Ishikawa (cell line): Measurements from ENCODE around the gene HES6.

Experiments
- CEBPB ChIP-seq: IDR thresholded peaks from 2 replicates; pipeline ENCODE4 v1.6.1; 2012
- CREB1 ChIP-seq: IDR thresholded peaks from 2 replicates; pipeline ENCODE4 v1.6.1; 2012; ENCODE audit warnings: low read depth
- EGR1 ChIP-seq: IDR thresholded peaks from 2 replicates; pipeline ENCODE4 v1.6.1; 2012
- EP300 ChIP-seq: IDR thresholded peaks from 2 replicates; pipeline ENCODE4 v1.6.1; 2012; ENCODE audit warnings: borderline replicate concordance
- FOXM1 ChIP-seq: IDR thresholded peaks from 2 replicates; pipeline ENCODE4 v1.6.1; 2012; ENCODE audit warnings: low read depth, borderline replicate concordance
- NFIC ChIP-seq: IDR thresholded peaks from 2 replicates; pipeline ENCODE4 v1.6.1; 2012
- RAD21 ChIP-seq: IDR thresholded peaks from 2 replicates; pipeline ENCODE4 v1.6.1; 2012; ENCODE audit warnings: low read depth
- TAF1 ChIP-seq: IDR thresholded peaks from 2 replicates; pipeline ENCODE4 v1.6.1; 2012; ENCODE audit warnings: low read depth, mild to moderate bottlenecking
- TCF12 ChIP-seq: IDR thresholded peaks from 2 replicates; pipeline ENCODE4 v1.6.1; 2012; ENCODE audit warnings: low read depth
- TEAD4 ChIP-seq: IDR thresholded peaks from 2 replicates; pipeline ENCODE4 v1.6.1; 2012
- YY1 ChIP-seq: IDR thresholded peaks from 2 replicates; pipeline ENCODE4 v1.6.1; 2012; ENCODE audit warnings: low read depth
- ZBTB7A ChIP-seq: IDR thresholded peaks from 2 replicates; pipeline ENCODE4 v1.6.1; 2012; ENCODE audit warnings: low read depth
- TF ChIP-seq, protein P1 (sequence below): IDR thresholded peaks from 2 replicates; pipeline ENCODE4 v1.6.1; 2012; ENCODE audit warnings: low read depth, mild to moderate bottlenecking
- TF ChIP-seq, protein P2 (sequence below): IDR thresholded peaks from 2 replicates; pipeline ENCODE4 v1.6.1; 2012
- TF ChIP-seq, protein P3 (sequence below): IDR thresholded peaks from 2 replicates; pipeline ENCODE4 v1.6.1; 2012

Gene HES6

DNA sequence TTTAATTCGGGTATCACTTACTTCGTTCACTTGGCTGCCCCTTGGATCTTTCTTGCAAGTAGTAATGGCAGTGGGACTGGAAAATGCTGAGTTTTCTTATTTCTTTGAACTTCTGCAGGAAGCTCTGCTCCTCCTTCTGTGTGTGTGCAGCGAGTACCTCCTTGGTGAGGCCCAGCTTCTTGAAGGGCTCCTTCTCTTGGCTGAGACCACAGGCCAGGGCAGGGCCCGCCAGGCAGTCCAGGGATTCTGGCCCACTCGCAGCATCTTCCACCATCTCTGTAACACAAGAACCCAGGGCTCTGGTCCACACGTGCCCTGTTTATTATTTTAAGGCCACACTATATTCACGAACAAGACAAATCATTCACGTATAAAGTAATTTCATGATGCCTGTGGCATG, 15.8 kb upstream of the HES6 start:
- TF ChIP-seq, protein P1, sequence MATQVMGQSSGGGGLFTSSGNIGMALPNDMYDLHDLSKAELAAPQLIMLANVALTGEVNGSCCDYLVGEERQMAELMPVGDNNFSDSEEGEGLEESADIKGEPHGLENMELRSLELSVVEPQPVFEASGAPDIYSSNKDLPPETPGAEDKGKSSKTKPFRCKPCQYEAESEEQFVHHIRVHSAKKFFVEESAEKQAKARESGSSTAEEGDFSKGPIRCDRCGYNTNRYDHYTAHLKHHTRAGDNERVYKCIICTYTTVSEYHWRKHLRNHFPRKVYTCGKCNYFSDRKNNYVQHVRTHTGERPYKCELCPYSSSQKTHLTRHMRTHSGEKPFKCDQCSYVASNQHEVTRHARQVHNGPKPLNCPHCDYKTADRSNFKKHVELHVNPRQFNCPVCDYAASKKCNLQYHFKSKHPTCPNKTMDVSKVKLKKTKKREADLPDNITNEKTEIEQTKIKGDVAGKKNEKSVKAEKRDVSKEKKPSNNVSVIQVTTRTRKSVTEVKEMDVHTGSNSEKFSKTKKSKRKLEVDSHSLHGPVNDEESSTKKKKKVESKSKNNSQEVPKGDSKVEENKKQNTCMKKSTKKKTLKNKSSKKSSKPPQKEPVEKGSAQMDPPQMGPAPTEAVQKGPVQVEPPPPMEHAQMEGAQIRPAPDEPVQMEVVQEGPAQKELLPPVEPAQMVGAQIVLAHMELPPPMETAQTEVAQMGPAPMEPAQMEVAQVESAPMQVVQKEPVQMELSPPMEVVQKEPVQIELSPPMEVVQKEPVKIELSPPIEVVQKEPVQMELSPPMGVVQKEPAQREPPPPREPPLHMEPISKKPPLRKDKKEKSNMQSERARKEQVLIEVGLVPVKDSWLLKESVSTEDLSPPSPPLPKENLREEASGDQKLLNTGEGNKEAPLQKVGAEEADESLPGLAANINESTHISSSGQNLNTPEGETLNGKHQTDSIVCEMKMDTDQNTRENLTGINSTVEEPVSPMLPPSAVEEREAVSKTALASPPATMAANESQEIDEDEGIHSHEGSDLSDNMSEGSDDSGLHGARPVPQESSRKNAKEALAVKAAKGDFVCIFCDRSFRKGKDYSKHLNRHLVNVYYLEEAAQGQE = no peak
- TF ChIP-seq, protein P2, sequence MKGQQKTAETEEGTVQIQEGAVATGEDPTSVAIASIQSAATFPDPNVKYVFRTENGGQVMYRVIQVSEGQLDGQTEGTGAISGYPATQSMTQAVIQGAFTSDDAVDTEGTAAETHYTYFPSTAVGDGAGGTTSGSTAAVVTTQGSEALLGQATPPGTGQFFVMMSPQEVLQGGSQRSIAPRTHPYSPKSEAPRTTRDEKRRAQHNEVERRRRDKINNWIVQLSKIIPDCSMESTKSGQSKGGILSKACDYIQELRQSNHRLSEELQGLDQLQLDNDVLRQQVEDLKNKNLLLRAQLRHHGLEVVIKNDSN = no peak
- TF ChIP-seq ZBTB7A (no peak), CREB1 (no peak), YY1 (no peak), EP300 (no peak), TEAD4 (no peak)

DNA sequence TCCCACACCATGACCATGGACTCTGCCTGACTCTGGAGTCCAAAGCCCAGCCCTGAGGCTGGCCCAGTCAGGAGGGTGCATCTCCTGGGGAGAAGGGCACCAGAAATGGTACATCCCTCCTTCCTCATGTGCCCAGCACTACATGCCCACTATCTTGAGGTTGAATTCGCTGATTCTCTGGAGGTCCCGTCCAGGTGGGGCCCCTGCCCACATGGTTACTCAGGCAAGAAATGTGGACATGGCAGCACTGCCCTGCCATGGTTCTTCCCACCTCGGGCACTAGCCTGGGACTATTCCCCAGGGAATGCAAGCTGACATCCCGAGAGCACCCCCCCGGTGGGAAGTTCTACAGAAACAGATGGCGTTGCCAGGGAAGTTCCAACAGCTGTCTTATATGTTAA, 15.3 kb upstream of the HES6 start:
- TF ChIP-seq, protein P2 = no peak
- no peak for TF ChIP-seq CEBPB
- no peak for TF ChIP-seq FOXM1
- TF ChIP-seq, protein P3, sequence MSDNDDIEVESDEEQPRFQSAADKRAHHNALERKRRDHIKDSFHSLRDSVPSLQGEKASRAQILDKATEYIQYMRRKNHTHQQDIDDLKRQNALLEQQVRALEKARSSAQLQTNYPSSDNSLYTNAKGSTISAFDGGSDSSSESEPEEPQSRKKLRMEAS = no peak
- no peak for TF ChIP-seq EP300
- TF ChIP-seq, protein P1 = no peak

DNA sequence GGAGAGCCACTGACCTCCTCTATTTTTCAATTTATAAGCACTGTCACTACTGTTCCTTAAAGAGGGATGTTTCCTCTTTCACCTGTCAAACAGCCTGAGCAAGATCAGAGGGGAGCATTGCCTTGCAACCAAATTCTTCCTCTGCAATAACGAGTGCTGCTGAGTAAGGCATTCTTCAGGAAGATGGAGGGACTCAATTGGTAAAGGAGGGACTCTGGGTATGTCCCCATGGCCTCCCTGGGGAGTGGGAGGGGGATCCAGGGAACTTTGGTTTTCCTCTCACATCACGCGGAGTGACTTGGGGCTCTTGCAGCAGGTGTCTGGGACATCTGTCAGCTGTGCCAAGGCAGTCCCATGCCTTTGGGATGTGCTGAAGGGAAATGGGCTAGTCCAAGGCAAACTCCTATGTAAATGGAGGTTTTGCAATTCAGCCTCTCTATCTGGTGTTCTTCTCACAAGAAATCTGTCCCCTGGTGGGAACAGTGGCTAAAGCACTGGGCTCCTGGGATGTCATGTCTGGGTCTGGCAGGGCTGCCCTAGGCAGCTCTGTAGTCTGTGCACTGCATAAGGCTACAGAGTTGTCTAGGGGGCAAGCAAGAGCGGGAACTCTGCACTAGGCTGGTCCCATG, 14.4 kb upstream of the HES6 start:
- TF ChIP-seq NFIC = no peak
- TF ChIP-seq TCF12 = no peak
- TF ChIP-seq TAF1 = no peak
- TF ChIP-seq YY1 = no peak
- TF ChIP-seq, protein P2 = no peak

DNA sequence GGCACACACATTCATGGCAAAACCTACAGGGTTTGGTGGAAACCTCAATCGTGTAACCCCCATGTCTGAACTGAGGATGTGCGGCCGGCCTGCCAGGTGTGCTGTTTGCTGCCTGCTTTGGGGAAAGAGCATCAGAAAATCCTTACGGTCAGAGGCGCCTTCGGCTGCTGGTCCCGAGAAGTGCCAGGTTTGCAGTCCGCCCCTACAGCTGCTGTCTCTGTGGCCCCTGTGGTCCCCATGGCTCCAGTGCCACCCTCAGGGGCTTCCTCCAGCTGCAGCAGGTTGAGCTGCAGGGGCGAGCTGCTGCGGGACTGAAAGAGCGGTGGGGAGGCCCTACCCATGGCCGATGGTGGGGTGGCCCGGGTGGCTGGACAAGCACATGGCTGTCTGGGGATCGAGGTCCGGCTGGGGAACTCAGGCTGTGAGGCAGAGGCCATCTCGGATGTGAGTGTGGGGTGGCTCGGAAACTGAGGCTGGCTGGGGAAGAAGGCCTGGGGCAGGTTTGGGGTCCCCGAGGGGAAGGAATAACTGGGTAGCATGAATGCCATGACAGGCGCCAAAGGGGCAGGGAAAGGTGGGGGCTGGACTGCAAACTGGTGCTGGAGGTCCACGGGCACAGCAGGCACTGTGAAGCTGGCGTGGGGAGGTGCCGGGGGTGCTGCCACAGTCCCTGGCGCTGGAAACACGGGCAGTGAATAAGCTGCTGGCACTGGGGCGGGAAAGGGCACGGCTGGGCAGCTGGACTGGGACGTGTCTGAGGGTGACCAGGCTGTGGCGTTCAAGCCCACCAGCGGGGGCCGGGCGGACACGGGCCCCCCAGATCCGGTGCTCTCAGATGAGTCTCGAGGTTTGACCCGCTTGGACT, 13.2 kb upstream of the HES6 start:
- no peak for TF ChIP-seq NFIC
- no peak for TF ChIP-seq RAD21
- no peak for TF ChIP-seq EGR1
- TF ChIP-seq, protein P2 = no peak
- TF ChIP-seq CEBPB = no peak
- TF ChIP-seq CREB1 = no peak
- TF ChIP-seq TCF12 = no peak
- TF ChIP-seq EP300 = no peak

DNA sequence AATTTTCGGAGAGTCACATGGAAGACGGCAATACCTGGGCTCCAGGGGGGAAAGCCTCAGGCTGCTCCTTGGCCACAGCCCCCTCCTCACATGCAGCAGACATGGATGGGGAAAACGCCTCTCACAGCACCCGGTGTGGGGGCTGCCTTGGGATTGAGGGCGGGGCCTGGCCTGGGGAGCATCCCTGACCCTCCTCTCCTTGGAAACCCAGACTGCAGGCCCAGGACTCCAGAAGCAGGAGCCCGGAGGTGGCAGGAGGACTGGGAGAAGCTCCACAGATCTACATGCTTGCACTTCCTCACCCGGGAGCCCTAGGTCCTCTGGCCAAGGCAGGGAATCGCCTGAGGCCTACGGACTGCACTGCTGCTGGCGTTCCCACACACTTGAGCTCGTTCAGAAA, 12.1 kb upstream of the HES6 start:
- no peak for TF ChIP-seq CREB1
- TF ChIP-seq RAD21 = no peak
- no peak for TF ChIP-seq CEBPB
- no peak for TF ChIP-seq TEAD4
- TF ChIP-seq, protein P1 = no peak
- no peak for TF ChIP-seq EP300
- no peak for TF ChIP-seq YY1
- TF ChIP-seq FOXM1 = no peak
- TF ChIP-seq TAF1 = no peak
- no peak for TF ChIP-seq EGR1
- TF ChIP-seq NFIC = no peak
- TF ChIP-seq, protein P3 = no peak
- no peak for TF ChIP-seq ZBTB7A
